IMR-90 (cell line): ENCODE data around the gene MRPL40. TPM values are rescaled to one million over a fixed set of nuclear protein-coding genes. Genes with fewer than 3 reads are reported as not detected.
"Not testable (repeated sequence)": the region's sequence is repeated elsewhere in the genome, so short reads cannot be mapped to it uniquely, and the experiment has no call there.

Source experiments
- ATAC-seq: fragments of 200-7000 bp; cut with Tn5 transposase; 2 replicates; pipeline ENCODE4 v1.9.1; 2020; ENCODE audit warnings: low read depth, mild to moderate bottlenecking, moderate library complexity
- BruUV-seq: library from RNA; stranded (reverse); fragments of 400-500 nt; replicated peaks from 2 replicates; lab custom pipeline; 2021; lab: Mats Ljungman, UMichigan
- CTCF ChIA-PET: fragments of 300-600 bp; formaldehyde crosslinking; extraction: SDS; loops from one replicate; lab custom pipeline; 2021; ENCODE audit warnings: antibody characterized with exemption; lab: Yijun Ruan, JAX
- POLR2A ChIA-PET: fragments of 300-600 bp; sonication (Branson Sonifier 250); formaldehyde crosslinking; loops from one replicate; lab custom pipeline; 2022; ENCODE audit warnings: antibody characterized with exemption; ENCODE audit not compliant: unreplicated experiment; lab: Charles Lee
- DNase-seq: peaks from one replicate; pipeline ENCODE4 v3.0.0; 2013
- H2AFZ ChIP-seq: replicated peaks from 2 replicates; pipeline ENCODE3; 2013; ENCODE audit warnings: low read length, mild to moderate bottlenecking; ENCODE audit not compliant: poor library complexity
- H2AK5ac ChIP-seq: 2 replicates; pipeline ENCODE4 v1.6.1; 2013; ENCODE audit warnings: low read depth, low read length, inconsistent platforms
- H2AK9ac ChIP-seq: replicated peaks from 2 replicates; pipeline ENCODE3; 2013; ENCODE audit warnings: mild to moderate bottlenecking, low read depth, low read length, moderate library complexity; ENCODE audit not compliant: poor library complexity
- H2BK120ac ChIP-seq: 2 replicates; pipeline ENCODE4 v1.6.1; 2013; ENCODE audit warnings: low read depth, low read length, inconsistent platforms
- H2BK15ac ChIP-seq: 3 replicates; pipeline ENCODE4 v1.6.1; 2013; ENCODE audit warnings: low read depth, low read length, inconsistent platforms
- H2BK20ac ChIP-seq: 2 replicates; pipeline ENCODE4 v1.6.1; 2013; ENCODE audit warnings: low read depth, mild to moderate bottlenecking, inconsistent platforms, low read length, moderate library complexity
- H2BK5ac ChIP-seq: 2 replicates; pipeline ENCODE4 v1.6.1; 2013; ENCODE audit warnings: mild to moderate bottlenecking, low read depth, low read length, inconsistent platforms; ENCODE audit not compliant: poor library complexity, severe bottlenecking
- H3K14ac ChIP-seq: replicated peaks from 2 replicates; pipeline ENCODE4 v1.6.1; 2013; ENCODE audit warnings: low read depth, low read length, inconsistent platforms
- H3K18ac ChIP-seq: 2 replicates; pipeline ENCODE4 v1.6.1; 2013; ENCODE audit warnings: low read depth, low read length, control low read depth
- H3K23ac ChIP-seq: 2 replicates; pipeline ENCODE4 v1.6.1; 2013; ENCODE audit warnings: low read depth, low read length, inconsistent platforms
- H3K27ac ChIP-seq: 2 replicates; pipeline ENCODE4 v1.5.1; 2013; ENCODE audit warnings: mild to moderate bottlenecking, control low read depth, low read length; ENCODE audit not compliant: insufficient read depth
- H3K27me3 ChIP-seq: 2 replicates; pipeline ENCODE4 v1.6.1; 2013; ENCODE audit warnings: low read length; ENCODE audit not compliant: control insufficient read depth, insufficient read depth
- H3K36me3 ChIP-seq: 2 replicates; pipeline ENCODE4 v1.6.1; 2013; ENCODE audit warnings: low read length, mixed read lengths; ENCODE audit not compliant: control insufficient read depth, insufficient read depth
- H3K4ac ChIP-seq: 2 replicates; pipeline ENCODE4 v1.6.1; 2013; ENCODE audit warnings: low read depth, low read length, inconsistent platforms
- H3K4me1 ChIP-seq: 2 replicates; pipeline ENCODE4 v1.6.1; 2013; ENCODE audit warnings: low read length, mixed read lengths; ENCODE audit not compliant: control insufficient read depth, insufficient read depth
- H3K4me2 ChIP-seq: 2 replicates; pipeline ENCODE4 v1.6.1; 2013; ENCODE audit warnings: low read depth, mild to moderate bottlenecking, control low read depth, low read length, moderate library complexity
- H3K4me3 ChIP-seq: 2 replicates; pipeline ENCODE4 v1.5.1; 2013; ENCODE audit warnings: low read depth, mild to moderate bottlenecking, control low read depth, low read length, moderate library complexity; ENCODE audit not compliant: insufficient read depth
- H3K56ac ChIP-seq: 2 replicates; pipeline ENCODE4 v1.6.1; 2013; ENCODE audit warnings: low read length, inconsistent platforms; ENCODE audit not compliant: insufficient read depth; ENCODE audit errors: extremely low read depth
- H3K79me1 ChIP-seq, 2 experiments: 2 replicates each; pipeline ENCODE4 v1.6.1; 2013; ENCODE audit warnings: low read length in 2 of 2, inconsistent platforms in 1 of 2, low read depth in 1 of 2
- H3K9ac ChIP-seq: 2 replicates; pipeline ENCODE4 v1.6.1; 2013; ENCODE audit warnings: low read depth, low read length, control low read depth
- H3K9me1 ChIP-seq: 2 replicates; pipeline ENCODE4 v1.6.1; 2013; ENCODE audit warnings: low read length, inconsistent platforms; ENCODE audit not compliant: insufficient read depth
- H3K9me3 ChIP-seq: 2 replicates; pipeline ENCODE4 v1.6.1; 2013; ENCODE audit warnings: low read length; ENCODE audit not compliant: control insufficient read depth, insufficient read depth
- H4K20me1 ChIP-seq: 2 replicates; pipeline ENCODE4 v1.6.1; 2013; ENCODE audit warnings: low read length, inconsistent platforms; ENCODE audit not compliant: insufficient read depth
- H4K5ac ChIP-seq: 2 replicates; pipeline ENCODE4 v1.6.1; 2013; ENCODE audit warnings: mild to moderate bottlenecking, low read depth, low read length, control low read depth
- H4K8ac ChIP-seq, 2 experiments: 2 replicates each; pipeline ENCODE4 v1.6.1; 2013; ENCODE audit warnings: low read depth in 2 of 2, low read length in 2 of 2, control low read depth in 1 of 2, inconsistent platforms in 1 of 2
- H4K91ac ChIP-seq: 2 replicates; pipeline ENCODE4 v1.6.1; 2013; ENCODE audit warnings: low read depth, low read length, inconsistent platforms; ENCODE audit not compliant: insufficient read depth
- WGBS, 2 experiments: methylation state at CpG; one replicate each; pipeline versions ENCODE4 v1.1.5 to v1.1.7; 2013; ENCODE audit warnings: missing lambda C conversion rate in 2 of 2; ENCODE audit not compliant: insufficient read length in 1 of 2; ENCODE audit errors: extremely low coverage in 2 of 2; 5-methylcytosine and 5-hydroxymethylcytosine counted together
- dilution Hi-C: fragments of 300-500 bp; cut with HindIII; formaldehyde crosslinking; loops from one replicate; pipeline ENCODE4 v1.14.3; 2018; ENCODE audit warnings: low sequenced_read_pairs; ENCODE audit not compliant: unreplicated experiment
- in situ Hi-C: fragments of 300-500 bp; cut with MboI; formaldehyde crosslinking; loops from 3 replicates; pipeline ENCODE4 v1.14.3; 2019; ENCODE audit warnings: low sequenced_read_pairs, inconsistent platforms, mixed read lengths
- intact Hi-C: fragments of 100-400 bp; cut with micrococcal nuclease; formaldehyde crosslinking; loops from 2 replicates; pipeline ENCODE4 v1.10.0; 2022
- polyA plus RNA-seq, 3 experiments: library from polyadenylated mRNA; depleted of rRNA; stranded (reverse); fragments of >200 nt; gene quantifications; 2 replicates each; pipeline ENCODE4 v1.2.3, GENCODE V29; 2012; ENCODE audit warnings: low replicate concordance in 1 of 3
- total RNA-seq: library from RNA; depleted of rRNA; stranded (reverse); fragments of >200 nt; gene quantifications from 2 replicates; pipeline ENCODE4 v1.2.3, GENCODE V29; 2012

MRPL40 gene
- total and polyA plus RNA-seq, 2 of the 4 experiments (the other 2 are of a cell fraction): 36.7 to 37.5 TPM

GRCh38 chr22:19445279-19445982, 13.1 kb downstream of the MRPL40 start:
- H3K4ac ChIP-seq, H2AK9ac ChIP-seq, BruUV-seq, H2AFZ ChIP-seq, H2BK120ac ChIP-seq, H3K18ac ChIP-seq, ATAC-seq, H3K14ac ChIP-seq, H3K9ac ChIP-seq, H3K27me3 ChIP-seq, H3K27ac ChIP-seq, H2BK5ac ChIP-seq, H3K4me1 ChIP-seq, dilution Hi-C loops, H4K5ac ChIP-seq, intact Hi-C loops, H3K4me2 ChIP-seq, DNase-seq, H3K23ac ChIP-seq, H2BK15ac ChIP-seq, H2BK20ac ChIP-seq, H3K56ac ChIP-seq, H2AK5ac ChIP-seq, H4K91ac ChIP-seq, CTCF ChIA-PET, H3K4me3 ChIP-seq, H4K8ac ChIP-seq, H3K9me3 ChIP-seq: not testable (repeated sequence)
- H3K79me1 ChIP-seq: peaks cover 34 to 60% of the 10 kb centered on the region in 2 experiments
- H4K20me1 ChIP-seq: peaks cover 13% of the 10 kb centered on the region; the same call in 1 of the 2 replicates
- in situ Hi-C loops: loop anchor here (10.0 kb wide), 1 partner anchor 61 kb away; no protein-coding TSS in a partner anchor
- POLR2A ChIA-PET: interaction anchor here (0.5 kb wide), 1 partner anchor 511 kb away, joined by 3 read pairs; no protein-coding TSS in a partner anchor
- peaks cover 18% of the 10 kb centered on the region for H3K36me3 ChIP-seq
- H3K9me1 ChIP-seq: peaks cover 13% of the 10 kb centered on the region
- WGBS, 2 experiments: no CpG with 5 or more reads among the region's 9 CpGs
